ENCODE results near the gene PIP4P1. TPM values are rescaled to one million over a fixed set of nuclear protein-coding genes. Genes with fewer than 3 reads are reported as not detected.

Gene PIP4P1
- total RNA-seq, 8 experiments from 2014 or later, result 20.7 to 41.0 (median 24.6) TPM

DNA sequence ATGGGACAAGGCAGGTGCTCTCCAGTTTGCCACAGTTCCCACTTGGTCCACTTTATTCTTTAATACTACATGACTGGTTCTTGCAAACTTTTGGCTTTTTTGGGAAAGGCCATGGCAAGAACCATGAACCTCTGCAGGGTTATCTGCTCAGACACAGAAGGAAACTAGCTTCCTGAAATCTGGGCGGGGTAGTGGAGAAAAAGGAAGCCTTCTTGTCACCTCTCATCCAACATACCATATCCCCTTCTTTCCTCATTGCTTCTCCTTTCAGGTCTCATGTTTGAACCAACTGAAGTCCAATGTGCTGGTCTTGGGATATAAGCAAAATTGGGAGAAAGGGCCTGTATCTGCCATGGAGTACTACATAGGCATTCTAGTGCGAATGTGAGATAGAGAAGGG is 19.8 kb downstream of the PIP4P1 start:
- 80 to 100% (median 100%) methylated on average over 1 to 2 of the region's 2 CpGs; no CpG with 5 or more reads in 3 of the 10 experiments for WGBS, 10 experiments
- Histone ChIP-seq H3K4me1 (replicated peaks in 1 of 2) (no peaks in the 10 kb centered on the region), H3K27ac (no peak overlapping the region), H3K4me3 (no peak overlapping the region)
- no peak for ATAC-seq (replicated peaks in 6 of 8)
- in situ Hi-C loops (cut with MboI; ENCODE audit: low pct_unique_long_range_greater_than_20kb in 2 of 9, low sequenced_read_pairs in 9 of 9, unreplicated experiment in 9 of 9), result no loop called here

DNA sequence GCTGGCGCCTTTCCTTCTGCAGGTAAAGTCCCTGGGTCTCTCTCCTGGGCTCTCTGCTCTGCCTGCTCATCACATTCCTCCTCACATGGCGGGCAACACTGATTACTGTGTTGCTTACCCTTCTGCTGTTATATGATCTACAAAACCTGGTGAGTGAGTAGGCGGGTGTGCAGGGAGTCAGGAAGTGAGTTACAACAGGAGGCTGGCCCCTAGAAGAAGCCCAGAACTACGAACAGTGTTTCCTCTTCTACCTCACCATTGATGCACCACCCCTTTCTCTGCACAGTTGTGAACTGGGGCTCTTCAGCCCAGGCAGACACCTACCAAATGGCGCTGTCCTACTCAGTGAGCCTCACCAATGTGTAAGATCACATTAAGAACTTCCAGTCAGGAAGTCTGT is 20.4 kb downstream of the PIP4P1 start:
- in situ Hi-C loops (cut with MboI; ENCODE audit: low pct_unique_long_range_greater_than_20kb in 2 of 9, low sequenced_read_pairs in 9 of 9, unreplicated experiment in 9 of 9), result no loop called here
- ATAC-seq (replicated peaks in 6 of 8), result no peak
- Histone ChIP-seq H3K4me3 (no peak overlapping the region), H3K4me1 (replicated peaks in 1 of 2) (no peaks in the 10 kb centered on the region), H3K27ac (no peak overlapping the region)
- 57 to 100% (median 80%) methylated on average over 1 to 5 of the region's 5 CpGs; no CpG with 5 or more reads in 2 of the 10 experiments for WGBS, 10 experiments

DNA sequence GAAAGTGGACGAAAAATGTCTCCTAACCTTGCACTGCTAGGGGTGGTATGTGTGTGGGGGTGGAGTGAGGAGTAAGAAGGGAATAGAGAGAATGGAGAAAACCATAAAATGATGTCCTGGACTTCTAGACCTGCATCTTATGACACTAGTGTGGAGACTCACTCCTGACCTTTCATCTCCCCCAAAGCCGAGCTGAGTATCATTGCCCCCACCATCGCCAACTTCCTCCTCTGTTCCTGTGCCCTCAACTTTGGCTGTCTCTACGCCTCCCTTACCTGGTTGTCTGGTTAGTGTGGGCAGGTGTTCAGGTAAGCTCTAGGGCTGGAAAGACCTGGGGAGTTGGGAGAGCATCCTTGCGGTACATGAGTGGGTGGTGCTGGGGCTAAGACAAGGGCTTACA is 20.8 kb downstream of the PIP4P1 start:
- Histone ChIP-seq H3K27ac (no peak overlapping the region), H3K4me3 (no peak overlapping the region), H3K4me1 (replicated peaks in 1 of 2) (no peaks in the 10 kb centered on the region)
- in situ Hi-C loops (cut with MboI; ENCODE audit: low pct_unique_long_range_greater_than_20kb in 2 of 9, low sequenced_read_pairs in 9 of 9, unreplicated experiment in 9 of 9), result no loop called here
- WGBS, 10 experiments, result 79 to 100% (median 96%) methylated on average over 1 to 3 of the region's 5 CpGs; no CpG with 5 or more reads in 4 of the 10 experiments
- ATAC-seq (replicated peaks in 6 of 8), result no peak

DNA sequence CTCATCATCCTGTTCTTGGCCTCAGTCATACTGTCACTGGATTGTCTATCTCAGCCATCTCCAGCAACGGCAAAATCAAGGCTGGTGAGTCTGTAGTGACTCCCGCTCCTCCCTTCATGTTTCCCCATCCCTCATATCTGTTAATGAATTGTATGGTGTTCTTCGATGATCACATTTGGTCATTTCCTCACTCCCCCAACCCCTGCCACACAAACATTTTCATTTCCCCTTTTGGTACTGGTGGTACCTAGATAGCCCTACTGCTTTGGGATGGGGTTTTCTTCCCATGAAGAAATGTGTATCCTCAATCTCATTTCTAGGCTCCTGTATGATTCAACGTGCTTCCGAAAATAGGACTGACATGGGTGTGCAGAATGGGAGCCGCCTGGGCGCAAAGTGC is 22.6 kb downstream of the PIP4P1 start:
- Histone ChIP-seq H3K4me1 (replicated peaks in 1 of 2) (no peaks in the 10 kb centered on the region), H3K27ac (no peak overlapping the region), H3K4me3 (no peak overlapping the region)
- in situ Hi-C loops (cut with MboI; ENCODE audit: low pct_unique_long_range_greater_than_20kb in 2 of 9, low sequenced_read_pairs in 9 of 9, unreplicated experiment in 9 of 9), result no loop called here
- 76 to 100% (median 95%) methylated on average over 1 to 5 of the region's 7 CpGs for WGBS, 10 experiments
- ATAC-seq (replicated peaks in 6 of 8), result no peak

DNA sequence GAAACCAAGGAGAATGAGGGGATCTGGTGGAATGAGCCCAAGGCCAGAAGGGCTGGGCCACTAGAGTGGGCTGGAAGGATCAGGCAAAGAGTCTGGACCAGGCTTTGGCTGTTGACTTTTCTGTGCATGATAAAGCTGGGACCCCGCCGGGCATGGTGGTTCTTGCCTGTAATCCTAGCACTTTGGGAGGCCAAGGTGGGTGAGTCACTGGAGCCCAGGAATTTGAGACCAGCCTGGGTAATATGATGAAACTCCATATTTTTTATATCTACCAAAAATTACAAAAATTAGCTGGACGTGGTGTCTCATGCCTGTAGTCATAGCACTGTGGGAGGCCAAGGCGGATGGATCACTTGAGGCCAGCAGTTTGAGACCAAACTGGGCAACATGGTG is 24.9 kb downstream of the PIP4P1 start:
- Histone ChIP-seq H3K27ac (no peak overlapping the region), H3K4me1 (replicated peaks in 1 of 2) (no peaks in the 10 kb centered on the region), H3K4me3 (no peak overlapping the region)
- no peak for ATAC-seq (replicated peaks in 6 of 8)
- in situ Hi-C loops (cut with MboI; ENCODE audit: low pct_unique_long_range_greater_than_20kb in 2 of 9, low sequenced_read_pairs in 9 of 9, unreplicated experiment in 9 of 9), result no loop called here
- 0 to 100% (median 89%) methylated on average over 1 to 4 of the region's 4 CpGs; no CpG with 5 or more reads in 4 of the 10 experiments for WGBS, 10 experiments

DNA sequence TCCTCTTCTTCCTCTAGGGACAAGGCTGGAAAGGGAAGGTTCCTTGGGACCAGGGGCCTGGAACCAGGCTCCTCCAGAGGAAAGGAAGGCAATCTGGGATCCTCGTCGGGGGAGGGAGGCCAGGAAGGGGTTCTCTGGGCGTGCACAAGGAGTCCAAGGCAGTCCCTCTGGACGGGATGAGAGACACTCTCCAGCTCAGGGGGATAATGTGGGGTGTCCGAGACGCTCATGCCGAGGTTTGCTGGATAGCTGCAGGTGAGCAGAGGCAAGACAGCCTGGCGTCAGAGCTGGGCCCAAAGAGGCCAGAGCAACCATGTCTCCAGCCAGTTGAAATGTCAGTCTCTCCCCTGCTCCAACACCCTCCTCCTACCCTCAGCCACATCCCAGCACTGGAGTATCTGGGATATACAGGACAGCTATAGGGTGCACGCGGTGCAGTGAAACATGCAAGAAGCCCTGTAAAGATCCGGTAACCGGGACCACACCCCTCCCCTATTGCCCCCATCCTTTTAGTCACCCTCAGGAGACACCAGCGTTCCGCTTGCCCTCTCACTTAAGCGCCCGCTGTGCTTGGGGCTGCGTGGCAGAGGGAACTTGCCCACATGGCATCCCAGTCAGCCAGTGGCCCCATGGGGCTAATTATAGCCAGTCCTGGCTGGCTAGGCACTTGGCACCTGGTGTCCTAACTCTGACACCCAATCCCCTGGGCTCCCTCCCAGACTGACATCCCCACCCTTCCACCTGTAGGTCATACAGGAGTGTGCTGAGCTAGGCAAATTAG is 25.5 kb downstream of the PIP4P1 start, which contains the start of gene KLHL33:
TSS of gene KLHL33 (minus strand) at position 585 of the 781 bp plus-strand sequence. CDS start at position 230, 355 bp downstream.
- in situ Hi-C loops (cut with MboI; ENCODE audit: low pct_unique_long_range_greater_than_20kb in 2 of 9, low sequenced_read_pairs in 9 of 9, unreplicated experiment in 9 of 9), result no loop called here
- no peaks in the 10 kb centered on the region for H3K4me1 ChIP-seq (replicated peaks in 1 of 2)
- H3K27ac ChIP-seq, result no peak within 1 kb of the TSS
- peak within 1 kb of the TSS in 1 of 5 donors; percentile 8 for H3K4me3 ChIP-seq
- 60 to 93% (median 70%) methylated on average over 1 to 5 of the region's 17 CpGs; no CpG with 5 or more reads in 5 of the 10 experiments for WGBS, 10 experiments
- peak in 1 of 8 experiments; percentile 9 for ATAC-seq (replicated peaks in 6 of 8)

DNA sequence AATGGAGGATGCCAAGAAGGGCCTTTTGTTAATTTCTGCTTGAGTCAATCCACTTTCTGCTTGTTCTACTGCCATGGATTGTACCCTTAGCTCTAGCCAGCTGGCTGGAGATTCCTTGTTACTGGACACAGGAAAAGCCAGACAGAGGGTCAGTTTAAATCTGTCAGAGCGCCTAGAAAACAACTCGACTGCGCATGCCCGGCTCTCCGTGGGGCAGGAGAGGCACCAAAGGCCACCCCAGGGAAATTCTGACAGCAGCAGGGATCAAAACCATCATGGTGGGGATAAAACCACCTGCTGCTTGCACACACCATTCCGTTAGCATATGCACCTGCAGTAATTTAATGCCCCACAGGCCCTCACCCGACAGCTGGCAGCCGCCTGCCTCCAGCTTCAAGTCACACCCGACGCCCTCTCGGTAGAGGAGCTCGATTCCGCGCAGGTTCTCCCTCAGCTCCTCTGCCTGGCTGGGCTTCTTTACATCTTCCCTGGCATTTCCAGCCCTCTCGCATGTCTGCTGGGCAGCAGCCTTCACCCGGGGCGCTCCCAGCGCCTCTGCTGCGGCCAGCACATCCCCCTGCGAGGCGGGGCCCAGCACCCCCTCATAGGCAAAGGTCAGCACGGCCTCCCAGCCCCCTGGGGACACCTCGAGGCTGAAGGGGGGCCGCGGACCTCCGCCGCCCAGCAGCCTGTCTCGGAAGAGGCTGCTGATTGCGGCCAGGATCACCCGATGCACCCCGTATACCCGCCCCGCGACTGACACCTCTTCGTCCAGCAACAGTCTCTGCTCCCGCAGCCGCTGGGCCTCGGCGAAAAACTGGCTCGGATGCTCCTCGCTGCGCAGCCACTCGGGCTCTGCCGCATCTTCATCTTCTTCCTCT is 26.3 kb downstream of the PIP4P1 start:
- Histone ChIP-seq H3K4me1 (replicated peaks in 1 of 2) (no peaks in the 10 kb centered on the region), H3K4me3 (peak overlapping the region in 1 of 5 donors; percentile 8), H3K27ac (no peak overlapping the region)
- WGBS, 10 experiments, result 11 to 56% (median 40%) methylated on average over 3 to 19 of the region's 44 CpGs; no CpG with 5 or more reads in 3 of the 10 experiments
- peak in 6 of 8 experiments; percentile 30 to 79 (median 53) for ATAC-seq (replicated peaks in 6 of 8)
- in situ Hi-C loops (cut with MboI; ENCODE audit: low pct_unique_long_range_greater_than_20kb in 2 of 9, low sequenced_read_pairs in 9 of 9, unreplicated experiment in 9 of 9), result no loop called here

DNA sequence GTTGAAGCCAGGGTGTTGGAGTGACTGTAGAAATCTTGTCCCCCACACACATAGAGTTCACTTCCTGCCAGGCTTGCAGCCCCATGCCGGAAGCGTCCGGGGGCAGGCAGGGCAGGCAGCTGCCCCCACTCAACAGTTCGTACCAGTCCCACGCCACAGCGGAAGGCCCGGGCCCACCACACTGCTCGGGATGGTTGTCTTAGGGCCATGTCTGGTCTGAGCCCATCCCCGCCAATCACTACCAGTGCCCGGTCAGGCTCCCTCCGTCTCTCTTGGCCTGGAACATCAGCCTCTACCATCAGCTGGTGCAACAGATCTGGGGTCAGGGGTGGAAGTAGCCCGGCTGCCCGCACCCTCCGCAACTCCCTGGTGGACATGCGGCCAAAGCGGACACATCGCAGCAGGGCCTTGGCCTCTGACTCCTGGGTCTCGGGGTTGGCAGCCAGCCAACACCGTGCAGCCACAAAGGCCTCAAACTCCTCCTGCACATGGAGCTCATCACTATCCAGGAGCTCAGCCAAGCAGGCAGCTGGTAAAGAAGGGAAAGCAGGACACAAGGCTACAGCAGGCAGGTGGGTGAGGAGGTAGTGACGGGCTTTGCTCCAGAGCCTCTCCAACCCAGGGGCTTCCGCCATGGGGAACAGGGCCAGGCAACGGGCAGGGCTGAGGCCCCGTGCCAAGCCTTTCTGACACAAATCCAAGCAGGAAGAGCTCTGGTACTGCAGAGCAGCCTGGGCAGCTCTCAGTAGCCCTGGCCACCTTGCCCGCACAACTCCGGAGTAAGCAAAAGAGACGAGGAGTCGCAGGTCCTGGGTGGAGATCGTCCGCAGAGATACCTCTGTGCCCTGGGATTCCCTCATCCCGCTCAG is 31.2 kb downstream of the PIP4P1 start:
- no peaks in the 10 kb centered on the region for H3K4me1 ChIP-seq (replicated peaks in 1 of 2)
- 80 to 100% (median 88%) methylated on average over 1 to 23 of the region's 30 CpGs; no CpG with 5 or more reads in 3 of the 10 experiments for WGBS, 10 experiments
- no peak overlapping the region for H3K27ac ChIP-seq
- in situ Hi-C loops (cut with MboI; ENCODE audit: low pct_unique_long_range_greater_than_20kb in 2 of 9, low sequenced_read_pairs in 9 of 9, unreplicated experiment in 9 of 9), result no loop called here
- H3K4me3 ChIP-seq, result no peak overlapping the region
- ATAC-seq (replicated peaks in 6 of 8), result no peak

DNA sequence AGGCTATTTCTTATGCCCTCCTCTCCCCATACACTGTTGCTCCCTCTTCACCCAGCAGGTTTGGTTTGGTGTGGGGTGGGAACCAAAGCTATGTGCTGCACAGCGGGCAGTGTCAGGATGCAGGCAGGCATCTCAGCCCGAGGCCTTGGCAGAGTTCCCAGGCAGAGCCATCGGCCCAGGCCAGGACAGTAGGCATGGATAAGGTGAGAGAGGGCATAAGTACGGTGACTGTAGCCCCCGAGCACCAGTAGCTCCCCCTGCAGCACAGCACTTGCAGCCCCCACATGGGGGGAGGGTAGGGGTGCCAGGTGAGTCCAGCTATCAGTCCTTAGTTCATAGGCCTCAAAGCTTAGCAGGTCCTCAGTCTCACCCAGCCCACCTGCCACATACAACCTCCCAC is 32.4 kb downstream of the PIP4P1 start:
- no peak overlapping the region for H3K4me3 ChIP-seq
- H3K4me1 ChIP-seq (replicated peaks in 1 of 2), result no peaks in the 10 kb centered on the region
- WGBS, 10 experiments, result 0 to 40% (median 13%) methylated on average over 1 to 3 of the region's 5 CpGs; no CpG with 5 or more reads in 7 of the 10 experiments
- in situ Hi-C loops (cut with MboI; ENCODE audit: low pct_unique_long_range_greater_than_20kb in 2 of 9, low sequenced_read_pairs in 9 of 9, unreplicated experiment in 9 of 9), result no loop called here
- ATAC-seq (replicated peaks in 6 of 8), result no peak
- H3K27ac ChIP-seq, result no peak overlapping the region

DNA sequence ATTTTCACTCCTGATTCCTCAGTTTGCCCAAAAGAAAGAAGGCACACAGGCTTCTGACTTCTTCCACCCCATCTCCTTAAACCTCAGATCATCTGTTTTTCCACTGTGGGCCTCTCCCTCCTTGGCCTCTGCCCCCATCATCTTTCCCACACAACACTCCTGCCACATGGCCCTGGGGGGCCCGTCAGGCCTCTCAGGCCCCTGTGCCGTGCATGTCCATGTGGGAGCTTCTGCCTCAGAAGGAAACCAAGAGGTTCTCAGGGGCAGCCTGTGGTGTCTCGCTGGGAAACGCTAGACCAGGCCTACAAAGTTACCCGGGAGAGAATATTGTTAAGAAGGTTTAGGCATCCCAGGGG is 33.2 kb downstream of the PIP4P1 start:
- 70 to 100% (median 81%) methylated on average over 1 to 5 of the region's 5 CpGs; no CpG with 5 or more reads in 2 of the 10 experiments for WGBS, 10 experiments
- H3K4me1 ChIP-seq (replicated peaks in 1 of 2), result no peaks in the 10 kb centered on the region
- in situ Hi-C loops (cut with MboI; ENCODE audit: low pct_unique_long_range_greater_than_20kb in 2 of 9, low sequenced_read_pairs in 9 of 9, unreplicated experiment in 9 of 9), result no loop called here
- no peak overlapping the region for H3K27ac ChIP-seq
- H3K4me3 ChIP-seq, result no peak overlapping the region
- no peak for ATAC-seq (replicated peaks in 6 of 8)

DNA sequence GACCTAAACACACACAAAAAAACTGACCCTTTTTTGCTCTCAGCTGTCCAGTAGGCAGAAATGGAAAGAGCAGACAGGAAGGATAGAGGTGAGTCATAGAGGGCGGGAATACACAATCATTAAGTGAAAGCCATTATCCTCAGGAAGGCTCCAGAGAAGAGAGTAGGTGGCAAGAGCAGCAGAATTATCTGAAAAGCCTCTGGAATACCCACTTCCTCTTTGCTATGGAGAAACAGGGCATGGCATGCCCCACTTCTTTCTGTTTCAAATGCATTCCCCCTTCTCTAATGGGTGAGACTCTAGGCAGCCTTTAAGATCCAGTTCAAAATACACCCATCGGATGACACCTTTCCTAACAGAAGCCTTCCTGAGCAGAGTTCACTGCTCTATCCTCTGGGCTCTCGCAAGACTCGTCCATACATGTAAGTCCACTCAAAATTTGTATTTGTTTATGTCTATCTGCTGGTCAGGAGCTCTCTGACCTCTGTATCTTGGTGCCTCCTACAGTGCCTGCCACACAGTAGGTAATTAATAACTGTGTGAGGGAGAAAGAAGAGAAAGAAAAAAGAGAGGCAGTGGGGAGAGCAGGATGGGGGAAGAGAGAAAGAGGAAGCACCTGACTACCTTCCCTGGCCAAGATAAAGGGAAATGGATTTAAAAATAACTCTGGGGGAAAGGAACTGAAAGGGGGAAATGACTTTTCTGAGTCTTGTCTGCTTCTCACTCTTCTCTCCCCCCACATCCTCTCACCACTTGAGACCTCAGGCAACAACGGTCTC is 33.8 kb downstream of the PIP4P1 start:
- peak; percentile 50 to 100 (median 91) for ATAC-seq (replicated peaks in 6 of 8)
- Histone ChIP-seq H3K27ac (no peak overlapping the region), H3K4me1 (replicated peaks in 1 of 2) (no peaks in the 10 kb centered on the region), H3K4me3 (no peak overlapping the region)
- 39 to 100% (median 62%) methylated on average over 1 to 3 of the region's 5 CpGs; no CpG with 5 or more reads in 1 of the 10 experiments for WGBS, 10 experiments
- in situ Hi-C loops (cut with MboI; ENCODE audit: low pct_unique_long_range_greater_than_20kb in 2 of 9, low sequenced_read_pairs in 9 of 9, unreplicated experiment in 9 of 9), result no loop called here

DNA sequence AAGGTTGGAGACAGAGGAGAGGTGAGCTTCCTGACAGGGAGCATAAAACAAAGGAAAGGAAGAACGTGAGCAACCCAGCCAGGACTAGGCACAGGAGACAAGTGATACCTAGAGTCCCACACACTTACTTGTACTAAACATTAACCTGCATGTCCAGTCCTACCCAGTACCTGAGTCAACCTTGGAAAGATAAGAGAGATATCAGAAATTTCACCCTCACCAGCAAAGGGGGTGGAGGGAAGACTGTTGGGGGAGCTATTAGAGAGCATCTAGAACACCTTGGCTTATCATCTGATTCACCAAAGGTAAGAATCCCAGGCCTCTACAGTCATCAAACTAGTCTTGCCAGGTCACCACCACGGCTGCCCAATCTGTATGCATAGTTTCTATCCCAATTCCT is 36.4 kb downstream of the PIP4P1 start:
- in situ Hi-C loops (cut with MboI; ENCODE audit: low pct_unique_long_range_greater_than_20kb in 2 of 9, low sequenced_read_pairs in 9 of 9, unreplicated experiment in 9 of 9), result no loop called here
- ATAC-seq (replicated peaks in 6 of 8), result no peak
- WGBS, 10 experiments, result 0 to 83% (median 40%) methylated on average over 1 to 2 of the region's 2 CpGs; no CpG with 5 or more reads in 4 of the 10 experiments
- Histone ChIP-seq H3K27ac (no peak overlapping the region), H3K4me1 (replicated peaks in 1 of 2) (no peaks in the 10 kb centered on the region), H3K4me3 (no peak overlapping the region)
